Sigmoid colon (tissue), 7 donors: ENCODE data around the gene CTNND2. TPM values are rescaled to one million over a fixed set of nuclear protein-coding genes. Genes with fewer than 3 reads are reported as not detected.

Experiments used
- DNase-seq: peaks from one replicate; pipeline ENCODE4 v3.0.0-alpha.2; 2019
- H3K27ac ChIP-seq, 4 donors: fragments of 200-600 bp; sonication (generic); one replicate each; pipeline ENCODE4 v1.5.1; 2016 to 2019; ENCODE audit warnings: mild to moderate bottlenecking in 1 of 4
- H3K27me3 ChIP-seq, 3 donors: fragments of 200-600 bp; sonication (generic); one replicate each; pipeline ENCODE4 v1.5.1; 2019; ENCODE audit warnings: mild to moderate bottlenecking in 1 of 3
- H3K36me3 ChIP-seq, 4 donors: fragments of 200-600 bp; sonication (generic); one replicate each; pipeline ENCODE4 v1.5.1; 2016 to 2019
- H3K4me1 ChIP-seq, 4 donors: fragments of 200-600 bp; sonication (generic); one replicate each; pipeline ENCODE4 v1.5.1; 2017 to 2019
- H3K4me3 ChIP-seq, 4 donors: fragments of 200-600 bp; sonication (generic); one replicate each; pipeline ENCODE4 v1.5.1; 2017 to 2019; ENCODE audit warnings: mild to moderate bottlenecking in 2 of 4, moderate library complexity in 1 of 4
- H3K9me3 ChIP-seq, 4 donors: fragments of 200-600 bp in 3 of 4; sonication (generic) in 3 of 4; one replicate each; pipeline versions ENCODE4 v1.5.1 to v1.6.1; 2013 to 2019
- EP300 ChIP-seq, 4 donors: sonication (generic); formaldehyde crosslinking; IDR thresholded peaks; one replicate each; pipeline ENCODE4 v1.6.1; 2017; ENCODE audit warnings: antibody characterized with exemption in 4 of 4
- POLR2A ChIP-seq, 2 donors: fragments of 450-650 bp; IDR thresholded peaks; one replicate each; pipeline ENCODE4 v1.6.1; 2016; ENCODE audit warnings: antibody characterized with exemption in 2 of 2, mild to moderate bottlenecking in 2 of 2, moderate library complexity in 2 of 2
- POLR2AphosphoS5 ChIP-seq, 4 donors: sonication (generic); formaldehyde crosslinking; IDR thresholded peaks; one replicate each; pipeline ENCODE4 v1.6.1; 2017; ENCODE audit warnings: antibody characterized with exemption in 4 of 4
- WGBS, 2 donors: extraction: QIAGEN DNeasy Blood & Tissue Kit; methylation state at CpG; one replicate each; pipeline ENCODE4 v1.1.7; 2013; 5-methylcytosine and 5-hydroxymethylcytosine counted together
- intact Hi-C: fragments of 100-400 bp; cut with DNase I; formaldehyde crosslinking; loops from one replicate; pipeline ENCODE4 v1.15.1; 2023
- polyA plus RNA-seq, 3 donors: library from polyadenylated mRNA; stranded (reverse); fragments of 200-250 nt; gene quantifications; one replicate each; pipeline ENCODE4 v1.2.3, GENCODE V29; 2013
- total RNA-seq, 4 donors: library from RNA; depleted of rRNA; stranded (reverse); fragments of >200 nt; gene quantifications; one replicate each; pipeline ENCODE4 v1.1.0, GENCODE V29; 2016
- TF ChIP-seq, protein P1 (sequence below), 4 experiments: fragments of 450-650 bp in 3 of 4; fragments of 200-600 bp in 1 of 4; IDR thresholded peaks; one replicate each; pipeline ENCODE4 v1.5.1; 2016 to 2019; ENCODE audit warnings: antibody characterized with exemption in 4 of 4, mild to moderate bottlenecking in 3 of 4, moderate library complexity in 2 of 4
- donor health status: healthy with polysubstance abuse.
- donor health status: Bipolar disorder and iron deficiency.
- donor health status: healthy.

CTNND2 gene
- total and polyA plus RNA-seq, 7 donors, result 0.36 to 2.5 (median 0.84) TPM; not detected in 1

DNA sequence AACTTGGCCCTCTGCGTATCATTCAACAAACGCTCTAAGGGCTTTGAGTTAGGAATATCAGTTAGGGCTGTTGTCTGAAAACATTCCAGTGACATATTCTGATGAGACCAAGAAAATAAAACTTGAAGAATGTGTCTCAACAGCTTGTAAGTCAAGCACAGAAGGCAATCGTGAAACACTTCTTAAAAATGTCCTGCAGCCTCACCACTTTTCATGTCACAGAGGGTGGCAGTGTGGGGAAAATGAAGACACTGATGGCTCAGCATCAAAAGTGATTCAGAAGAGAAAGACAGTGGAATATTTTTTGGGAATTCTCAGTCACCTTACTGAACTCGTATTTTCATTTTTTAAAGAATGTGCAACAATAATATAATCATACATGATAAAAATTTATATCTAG, 247.3 kb downstream of the CTNND2 start:
- no peak for TF ChIP-seq EP300 (IDR thresholded peaks at IDR 0.05)
- no peak for TF ChIP-seq POLR2A (IDR thresholded peaks at IDR 0.05)
- TF ChIP-seq, protein P1, sequence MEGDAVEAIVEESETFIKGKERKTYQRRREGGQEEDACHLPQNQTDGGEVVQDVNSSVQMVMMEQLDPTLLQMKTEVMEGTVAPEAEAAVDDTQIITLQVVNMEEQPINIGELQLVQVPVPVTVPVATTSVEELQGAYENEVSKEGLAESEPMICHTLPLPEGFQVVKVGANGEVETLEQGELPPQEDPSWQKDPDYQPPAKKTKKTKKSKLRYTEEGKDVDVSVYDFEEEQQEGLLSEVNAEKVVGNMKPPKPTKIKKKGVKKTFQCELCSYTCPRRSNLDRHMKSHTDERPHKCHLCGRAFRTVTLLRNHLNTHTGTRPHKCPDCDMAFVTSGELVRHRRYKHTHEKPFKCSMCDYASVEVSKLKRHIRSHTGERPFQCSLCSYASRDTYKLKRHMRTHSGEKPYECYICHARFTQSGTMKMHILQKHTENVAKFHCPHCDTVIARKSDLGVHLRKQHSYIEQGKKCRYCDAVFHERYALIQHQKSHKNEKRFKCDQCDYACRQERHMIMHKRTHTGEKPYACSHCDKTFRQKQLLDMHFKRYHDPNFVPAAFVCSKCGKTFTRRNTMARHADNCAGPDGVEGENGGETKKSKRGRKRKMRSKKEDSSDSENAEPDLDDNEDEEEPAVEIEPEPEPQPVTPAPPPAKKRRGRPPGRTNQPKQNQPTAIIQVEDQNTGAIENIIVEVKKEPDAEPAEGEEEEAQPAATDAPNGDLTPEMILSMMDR (IDR thresholded peaks at IDR 0.05), result no peak
- TF ChIP-seq POLR2AphosphoS5 (IDR thresholded peaks at IDR 0.05), result no peak
- H3K27ac ChIP-seq, result no peak overlapping the region
- H3K36me3 ChIP-seq, result no peaks in the 10 kb centered on the region
- intact Hi-C loops, result no loop called here
- H3K9me3 ChIP-seq, result peaks cover 0 to 3% (median 0%) of the 10 kb centered on the region in 4 donors
- 71 to 85% methylated on average over 4 of the region's 4 CpGs for WGBS, 2 donors
- no peak for DNase-seq
- H3K27me3 ChIP-seq, result no peaks in the 10 kb centered on the region
- H3K4me3 ChIP-seq, result no peak overlapping the region
- H3K4me1 ChIP-seq, result no peaks in the 10 kb centered on the region

DNA sequence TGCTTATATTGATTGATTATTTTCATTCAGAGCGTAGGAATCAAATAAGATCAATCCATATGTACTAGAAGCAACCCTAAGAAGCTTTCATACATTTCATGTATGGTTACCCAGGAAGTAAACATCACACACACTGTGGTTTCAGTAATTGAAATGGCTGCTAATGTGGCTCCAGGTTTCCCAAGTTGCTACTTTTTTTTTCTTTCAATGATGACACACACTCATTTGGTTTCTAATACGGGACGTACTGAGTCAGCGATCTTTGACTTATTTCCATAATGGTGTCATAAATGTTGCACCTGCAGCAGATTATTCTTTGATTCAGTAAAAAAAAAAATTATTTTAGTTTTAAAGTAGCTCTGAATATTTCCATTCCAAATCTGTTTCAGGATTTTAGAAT, 248.6 kb downstream of the CTNND2 start:
- peaks cover 0 to 3% (median 0%) of the 10 kb centered on the region in 4 donors for H3K9me3 ChIP-seq
- TF ChIP-seq, protein P1 (IDR thresholded peaks at IDR 0.05), result no peak
- H3K4me3 ChIP-seq, result no peak overlapping the region
- WGBS, 2 donors, result 80 to 87% methylated on average over 4 of the region's 4 CpGs
- DNase-seq, result no peak
- intact Hi-C loops, result no loop called here
- no peaks in the 10 kb centered on the region for H3K36me3 ChIP-seq
- H3K27ac ChIP-seq, result no peak overlapping the region
- no peaks in the 10 kb centered on the region for H3K4me1 ChIP-seq
- H3K27me3 ChIP-seq, result no peaks in the 10 kb centered on the region

DNA sequence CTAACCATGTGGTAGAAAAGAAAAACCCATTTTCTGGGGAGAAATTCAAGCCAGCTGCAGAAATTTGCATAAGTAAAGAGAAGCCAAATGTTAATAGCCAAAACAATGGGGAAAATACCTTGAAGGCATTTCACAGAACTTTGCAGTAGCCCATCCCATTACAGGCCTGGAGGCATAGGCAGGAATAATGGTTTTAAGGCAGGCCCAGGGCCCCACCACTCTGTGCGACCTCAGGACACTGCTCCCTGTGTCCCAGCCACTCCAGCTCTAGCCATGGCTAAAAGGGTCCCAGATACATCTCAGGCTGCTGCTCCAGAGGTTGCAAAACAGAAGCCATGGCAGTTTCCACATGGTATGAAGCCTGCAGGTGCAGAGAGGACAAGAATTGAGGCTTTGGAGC, 253.3 kb downstream of the CTNND2 start:
- Histone ChIP-seq H3K4me1 (no peaks in the 10 kb centered on the region), H3K27ac (no peak overlapping the region), H3K36me3 (no peaks in the 10 kb centered on the region), H3K9me3 (no peaks in the 10 kb centered on the region), H3K27me3 (no peaks in the 10 kb centered on the region), H3K4me3 (no peak overlapping the region)
- DNase-seq, result no peak
- intact Hi-C loops, result no loop called here
- 73 to 78% methylated on average over 1 of the region's 1 CpG for WGBS, 2 donors
- TF ChIP-seq, protein P1 (IDR thresholded peaks at IDR 0.05), result no peak
- no peak for TF ChIP-seq POLR2AphosphoS5 (IDR thresholded peaks at IDR 0.05)
- no peak for TF ChIP-seq EP300 (IDR thresholded peaks at IDR 0.05)
- TF ChIP-seq POLR2A (IDR thresholded peaks at IDR 0.05), result no peak

DNA sequence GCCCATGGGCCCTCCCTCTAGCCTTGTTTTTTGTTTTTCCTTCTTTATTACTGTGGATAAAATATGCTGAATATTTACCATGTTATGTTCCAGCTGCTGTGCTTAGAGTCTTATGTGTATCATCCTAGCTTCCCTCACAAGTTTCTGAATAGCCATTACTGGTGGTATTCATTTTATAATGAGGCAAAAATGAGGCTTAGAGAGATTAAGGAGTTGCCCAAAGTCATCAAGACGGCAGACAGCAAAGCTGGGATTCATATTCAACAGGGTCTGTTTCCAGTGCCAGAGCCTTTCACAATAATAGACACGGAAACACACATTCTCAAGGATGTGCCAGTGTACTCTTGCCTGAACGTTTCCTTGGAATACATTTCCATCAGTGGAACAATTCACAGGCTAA, 258.1 kb downstream of the CTNND2 start:
- Histone ChIP-seq H3K27me3 (no peaks in the 10 kb centered on the region), H3K36me3 (no peaks in the 10 kb centered on the region), H3K9me3 (no peaks in the 10 kb centered on the region), H3K27ac (no peak overlapping the region), H3K4me3 (no peak overlapping the region), H3K4me1 (no peaks in the 10 kb centered on the region)
- intact Hi-C loops, result no loop called here
- no peak for TF ChIP-seq EP300 (IDR thresholded peaks at IDR 0.05)
- TF ChIP-seq POLR2A (IDR thresholded peaks at IDR 0.05), result no peak
- TF ChIP-seq POLR2AphosphoS5 (IDR thresholded peaks at IDR 0.05), result no peak
- TF ChIP-seq, protein P1 (IDR thresholded peaks at IDR 0.05), result no peak
- no peak for DNase-seq
- WGBS, 2 donors, result 54 to 60% methylated on average over 3 of the region's 3 CpGs

DNA sequence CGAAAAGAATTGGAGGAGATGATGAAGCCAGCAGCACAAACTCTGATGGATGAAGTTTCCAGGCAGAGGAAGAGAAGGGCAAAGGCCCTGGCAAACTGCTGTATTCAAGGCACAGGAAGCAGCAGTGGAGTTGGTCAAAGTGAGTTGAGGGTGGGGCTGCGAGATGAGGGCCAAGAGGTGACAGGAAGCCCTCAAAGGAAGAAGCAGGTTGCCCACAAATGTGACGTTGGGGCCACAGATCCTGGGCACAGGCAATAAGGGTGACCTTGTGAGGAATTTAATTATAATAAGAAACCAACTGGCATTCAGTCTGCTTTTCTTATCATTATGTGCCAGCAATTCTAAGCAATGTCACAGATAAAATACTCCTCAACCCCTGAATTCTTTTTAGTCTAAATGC, 261.8 kb downstream of the CTNND2 start:
- Histone ChIP-seq H3K9me3 (no peaks in the 10 kb centered on the region), H3K27ac (no peak overlapping the region), H3K4me1 (no peaks in the 10 kb centered on the region), H3K27me3 (no peaks in the 10 kb centered on the region), H3K36me3 (no peaks in the 10 kb centered on the region), H3K4me3 (no peak overlapping the region)
- no peak for DNase-seq
- TF ChIP-seq POLR2A (IDR thresholded peaks at IDR 0.05) (no peak), POLR2AphosphoS5 (IDR thresholded peaks at IDR 0.05) (no peak), EP300 (IDR thresholded peaks at IDR 0.05) (no peak)
- TF ChIP-seq, protein P1 (IDR thresholded peaks at IDR 0.05), result no peak
- 51 to 59% methylated on average over 3 of the region's 3 CpGs for WGBS, 2 donors
- intact Hi-C loops, result no loop called here
